DND-41 (cell line): ENCODE data around the gene ELMOD1.

Experiments
- CTCF ChIP-seq: IDR thresholded peaks from 2 replicates; pipeline ENCODE4 v1.5.1; 2012; ENCODE audit warnings: borderline replicate concordance, low read length, moderate library complexity, mild to moderate bottlenecking; ENCODE audit not compliant: poor library complexity, severe bottlenecking; ENCODE audit errors: extremely low read depth
- EZH2 ChIP-seq: IDR thresholded peaks from 3 replicates; pipeline ENCODE4 v1.6.1; 2012; ENCODE audit warnings: borderline replicate concordance, low read depth, mild to moderate bottlenecking, moderate library complexity, low read length, inconsistent platforms; ENCODE audit not compliant: severe bottlenecking

GRCh38 chr11:107682572-107682971 is 91.6 kb downstream of the ELMOD1 start:
- no peak for TF ChIP-seq EZH2
- TF ChIP-seq CTCF = no peak
